Caco-2 (cell line): ENCODE results near the gene BDP1. TPM values are rescaled to one million over a fixed set of nuclear protein-coding genes. Genes with fewer than 3 reads are reported as not detected.

ENCODE experiments used
- BruUV-seq: library from RNA; stranded (reverse); fragments of 400-500 nt; replicated peaks from 2 replicates; lab custom pipeline; 2021; lab: Mats Ljungman, UMichigan
- CTCF ChIA-PET: fragments of 300-600 bp; sonication (Branson Sonifier 250); formaldehyde crosslinking; loops from one replicate; lab custom pipeline; 2022; ENCODE audit warnings: antibody characterized with exemption; lab: Charles Lee
- POLR2A ChIA-PET: fragments of 300-600 bp; sonication (Branson Sonifier 250); formaldehyde crosslinking; loops from one replicate; lab custom pipeline; 2022; ENCODE audit warnings: antibody characterized with exemption; lab: Charles Lee
- DNase-seq, 2 experiments: peaks; one replicate each; pipeline versions ENCODE4 v3.0.0 to v3.0.0-alpha.2; 2020 to 2022
- H3K27me3 ChIP-seq: replicated peaks from 2 replicates; pipeline ENCODE4 v1.6.0; 2011; ENCODE audit warnings: low read length; ENCODE audit not compliant: control insufficient read depth, insufficient read depth
- H3K36me3 ChIP-seq: 2 replicates; pipeline ENCODE4 v1.5.1; 2011; ENCODE audit warnings: low read length; ENCODE audit not compliant: control insufficient read depth, insufficient read depth
- H3K4me1 ChIP-seq: fragments of 250-450 bp; sonication (Bioruptor Pico); 2 replicates; pipeline ENCODE4 v1.5.1; 2020; ENCODE audit warnings: mild to moderate bottlenecking
- H3K4me3 ChIP-seq: 2 replicates; pipeline ENCODE4 v1.5.1; 2011; ENCODE audit warnings: low read depth, mild to moderate bottlenecking, control low read depth, low read length
- H3K9me3 ChIP-seq: fragments of 250-450 bp; sonication (Bioruptor Pico); 2 replicates; pipeline ENCODE4 v1.5.1; 2020; ENCODE audit warnings: mild to moderate bottlenecking, moderate library complexity
- H3K27ac Mint-ChIP-seq: one replicate; pipeline ENCODE4 v1.8.0; 2022; ENCODE audit warnings: mixed read lengths; ENCODE audit not compliant: unreplicated experiment
- H3K27me3 Mint-ChIP-seq: one replicate; pipeline ENCODE4 v1.8.0; 2022; ENCODE audit warnings: mixed read lengths; ENCODE audit not compliant: insufficient read depth, unreplicated experiment
- H3K36me3 Mint-ChIP-seq: one replicate; pipeline ENCODE4 v1.8.0; 2022; ENCODE audit warnings: mild to moderate bottlenecking, mixed read lengths; ENCODE audit not compliant: insufficient read depth, unreplicated experiment
- H3K4me1 Mint-ChIP-seq: one replicate; pipeline ENCODE4 v1.8.0; 2022; ENCODE audit warnings: low read depth, mixed read lengths; ENCODE audit not compliant: unreplicated experiment
- H3K4me3 Mint-ChIP-seq: one replicate; pipeline ENCODE4 v1.8.0; 2022; ENCODE audit warnings: mild to moderate bottlenecking, moderate library complexity, mixed read lengths; ENCODE audit not compliant: unreplicated experiment
- H3K9me3 Mint-ChIP-seq: one replicate; pipeline ENCODE4 v1.8.0; 2022; ENCODE audit warnings: mixed read lengths; ENCODE audit not compliant: unreplicated experiment
- CTCF ChIP-seq, 2 experiments: fragments of 200-600 bp in 1 of 2; IDR thresholded peaks; 1 replicate in 1 of 2; 2 replicates in 1 of 2; pipeline versions ENCODE4 v1.5.1 to v1.8.0; 2011 to 2022; ENCODE audit warnings: antibody characterized with exemption in 1 of 2, control low read depth in 1 of 2, inconsistent platforms in 1 of 2, low read depth in 1 of 2, low read length in 1 of 2, mild to moderate bottlenecking in 1 of 2, moderate library complexity in 1 of 2; ENCODE audit not compliant: insufficient read depth in 1 of 2, severe bottlenecking in 1 of 2, unreplicated experiment in 1 of 2
- intact Hi-C: fragments of 100-400 bp; cut with micrococcal nuclease; formaldehyde crosslinking; loops from one replicate; pipeline ENCODE4 v1.10.0; 2022; ENCODE audit not compliant: unreplicated experiment
- total RNA-seq: library from RNA; stranded (reverse); gene quantifications from 2 replicates; pipeline ENCODE4 v1.2.3, GENCODE V29; 2022

Gene BDP1
- total RNA-seq, 1 experiment from 2014 or later: 27.5 TPM

GRCh38 chr5:71460693-71461092 lies 5.2 kb downstream of the BDP1 start:
- Mint-ChIP-seq H3K4me3 (no peak overlapping the region), H3K9me3 (no peaks in the 10 kb centered on the region), H3K27me3 (no peaks in the 10 kb centered on the region), H3K36me3 (peaks cover 78% of the 10 kb centered on the region), H3K4me1 (peaks cover 8% of the 10 kb centered on the region), H3K27ac (no peak overlapping the region)
- POLR2A ChIA-PET: no interaction called here
- no peak for TF ChIP-seq CTCF (IDR thresholded peaks at IDR 0.05; ENCODE audit: insufficient read depth in 1 of 2, low read depth in 1 of 2, low read length in 1 of 2, severe bottlenecking in 1 of 2, unreplicated experiment in 1 of 2)
- no TSS peak for BruUV-seq
- intact Hi-C loops: no loop called here
- peaks cover 3% of the 10 kb centered on the region for H3K36me3 ChIP-seq
- DNase-seq: no peak
- CTCF ChIA-PET: interaction anchor here (1.6 kb wide), 1 partner anchor 15 kb away, joined by 4 read pairs; no protein-coding TSS in a partner anchor
- H3K9me3 ChIP-seq: no peaks in the 10 kb centered on the region
- no peak overlapping the region for H3K4me3 ChIP-seq
- no peaks in the 10 kb centered on the region for H3K27me3 ChIP-seq
- no peaks in the 10 kb centered on the region for H3K4me1 ChIP-seq

GRCh38 chr5:71461360-71461759 lies 5.9 kb downstream of the BDP1 start:
- Histone ChIP-seq H3K4me1 (no peaks in the 10 kb centered on the region), H3K4me3 (no peak overlapping the region), H3K9me3 (no peaks in the 10 kb centered on the region), H3K27me3 (no peaks in the 10 kb centered on the region), H3K36me3 (peaks cover 3% of the 10 kb centered on the region)
- intact Hi-C loops: no loop called here
- no peak for TF ChIP-seq CTCF (IDR thresholded peaks at IDR 0.05; ENCODE audit: insufficient read depth in 1 of 2, low read depth in 1 of 2, low read length in 1 of 2, severe bottlenecking in 1 of 2, unreplicated experiment in 1 of 2)
- CTCF ChIA-PET: no interaction called here
- H3K36me3 Mint-ChIP-seq: peaks cover 78% of the 10 kb centered on the region
- POLR2A ChIA-PET: no interaction called here
- no peak overlapping the region for H3K4me3 Mint-ChIP-seq
- BruUV-seq: no TSS peak
- peaks cover 6% of the 10 kb centered on the region for H3K4me1 Mint-ChIP-seq
- H3K9me3 Mint-ChIP-seq: no peaks in the 10 kb centered on the region
- no peak overlapping the region for H3K27ac Mint-ChIP-seq
- no peaks in the 10 kb centered on the region for H3K27me3 Mint-ChIP-seq
- DNase-seq: no peak

GRCh38 chr5:71471193-71471592 lies 15.7 kb downstream of the BDP1 start:
- Histone ChIP-seq H3K27me3 (no peaks in the 10 kb centered on the region), H3K36me3 (no peaks in the 10 kb centered on the region; the same call in 1 of the 2 replicates), H3K9me3 (no peaks in the 10 kb centered on the region), H3K4me3 (no peak overlapping the region), H3K4me1 (no peaks in the 10 kb centered on the region)
- intact Hi-C loops: no loop called here
- ChIA-PET POLR2A (no interaction called here), CTCF (no interaction called here)
- no TSS peak for BruUV-seq
- Mint-ChIP-seq H3K9me3 (no peaks in the 10 kb centered on the region), H3K4me1 (no peaks in the 10 kb centered on the region), H3K27me3 (no peaks in the 10 kb centered on the region), H3K4me3 (no peak overlapping the region), H3K36me3 (peaks cover 86% of the 10 kb centered on the region), H3K27ac (no peak overlapping the region)
- no peak for DNase-seq
- TF ChIP-seq CTCF (IDR thresholded peaks at IDR 0.05; ENCODE audit: insufficient read depth in 1 of 2, low read depth in 1 of 2, low read length in 1 of 2, severe bottlenecking in 1 of 2, unreplicated experiment in 1 of 2): no peak
